Measurements from ENCODE around the gene FANCI. TPM values are rescaled to one million over a fixed set of nuclear protein-coding genes. Genes with fewer than 3 reads are reported as not detected.

The FANCI gene
- total RNA-seq, 1 experiment from 2014 or later = 112 TPM

- Histone ChIP-seq H3K9me2 (ENCODE audit: insufficient read depth) (no peaks in the 10 kb centered on the region), H3K9ac (ENCODE audit: low read length) (no peak overlapping the region), H3K4me1 (ENCODE audit: control insufficient read depth in 1 of 2, insufficient read depth in 2 of 2, low read length in 2 of 2) (peaks cover 17% of the 10 kb centered on the region in 2 experiments), H3K4me3 (replicated peaks in 1 of 2; ENCODE audit: low read depth in 1 of 2, low read length in 2 of 2) (0 out of 4 replicates have a peak overlapping the region, but pooled peaks of 1 of the 2 experiments have one; percentile 10), H3K36me3 (ENCODE audit: control insufficient read depth in 1 of 2, insufficient read depth in 2 of 2, low read length in 2 of 2) (no peaks in the 10 kb centered on the region), H3K27me3 (ENCODE audit: insufficient read depth, low read length) (no peaks in the 10 kb centered on the region), H3K27ac (ENCODE audit: low read depth, low read length) (no peak overlapping the region), H3K9me3 (ENCODE audit: control insufficient read depth in 1 of 2, insufficient read depth in 1 of 2, low read depth in 1 of 2, low read length in 2 of 2) (no peaks in the 10 kb centered on the region), H2AFZ (ENCODE audit: low read depth, low read length, poor library complexity, severe bottlenecking) (no peak overlapping the region), H4K20me1 (ENCODE audit: insufficient read depth) (no peaks in the 10 kb centered on the region), H3K79me2 (ENCODE audit: insufficient read depth, low read length) (no peaks in the 10 kb centered on the region), H3K4me2 (ENCODE audit: low read length) (peak overlapping the region; percentile 59)
- intact Hi-C loops (cut with micrococcal nuclease) = no loop called here
- ChIA-PET RAD21 (ENCODE audit: low non-redundant PET in 1 of 2, low total read pairs in 2 of 2, uncharacterized antibody in 2 of 2, unreplicated experiment in 2 of 2) (interaction anchor here (0.9 to 1.2 kb wide), 2 partner anchors 10 kb away, joined by 3 to 4 read pairs; no protein-coding TSS in a partner anchor), POLR2A (no interaction called here), CTCF (interaction anchor here (2.2 to 5.0 kb wide), 2 partner anchors 10 to 19 kb away, joined by 5 to 30 read pairs; no protein-coding TSS in a partner anchor)
- peak; percentile 52 for ATAC-seq
- no peak for TF ChIP-seq POLR2A (IDR thresholded peaks at IDR 0.05; ENCODE audit: borderline replicate concordance, extremely low read depth, insufficient read depth, insufficient read length)
- no peak for TF ChIP-seq EZH2 (IDR thresholded peaks at IDR 0.05)
- no peak for TF ChIP-seq MAX (IDR thresholded peaks at IDR 0.05)
- TF ChIP-seq TCF7L2 (IDR thresholded peaks at IDR 0.05; ENCODE audit: borderline replicate concordance, extremely low read depth, insufficient read depth, insufficient read length) = peak; percentile 78
- no TSS peak for BruUV-seq (replicated peaks)
- DNase-seq (ENCODE audit: low read depth, low spot score) = no peak
These were observed 46.8 kb upstream of the FANCI start for GRCh38 chr15:89196994-89197393.

- no peak overlapping the region for H3K27ac ChIP-seq (ENCODE audit: low read depth, low read length)
- no peaks in the 10 kb centered on the region for H3K79me2 ChIP-seq (ENCODE audit: insufficient read depth, low read length)
- H3K27me3 ChIP-seq (ENCODE audit: insufficient read depth, low read length) = no peaks in the 10 kb centered on the region
- H3K9me2 ChIP-seq (ENCODE audit: insufficient read depth) = no peaks in the 10 kb centered on the region
- peak; percentile 94 for ATAC-seq
- no peaks in the 10 kb centered on the region for H3K36me3 ChIP-seq (ENCODE audit: control insufficient read depth in 1 of 2, insufficient read depth in 2 of 2, low read length in 2 of 2)
- ChIA-PET CTCF (interaction anchor here (0.9 to 5.0 kb wide), 3 partner anchors 9 to 140 kb away, joined by 3 to 30 read pairs (median 5); no protein-coding TSS in a partner anchor), POLR2A (no interaction called here), RAD21 (ENCODE audit: low non-redundant PET in 1 of 2, low total read pairs in 2 of 2, uncharacterized antibody in 2 of 2, unreplicated experiment in 2 of 2) (interaction anchor here (0.9 to 1.2 kb wide), 2 partner anchors 9 kb away, joined by 3 to 4 read pairs; no protein-coding TSS in a partner anchor)
- BruUV-seq (replicated peaks) = no TSS peak
- no peaks in the 10 kb centered on the region for H4K20me1 ChIP-seq (ENCODE audit: insufficient read depth)
- intact Hi-C loops (cut with micrococcal nuclease) = no loop called here
- no peak overlapping the region for H2AFZ ChIP-seq (ENCODE audit: low read depth, low read length, poor library complexity, severe bottlenecking)
- H3K4me1 ChIP-seq (ENCODE audit: control insufficient read depth in 1 of 2, insufficient read depth in 2 of 2, low read length in 2 of 2) = peaks cover 17% of the 10 kb centered on the region in 2 experiments
- peak overlapping the region; percentile 59 for H3K4me2 ChIP-seq (ENCODE audit: low read length)
- H3K9ac ChIP-seq (ENCODE audit: low read length) = no peak overlapping the region
- H3K9me3 ChIP-seq (ENCODE audit: control insufficient read depth in 1 of 2, insufficient read depth in 1 of 2, low read depth in 1 of 2, low read length in 2 of 2) = no peaks in the 10 kb centered on the region
- peak; percentile 21 for DNase-seq (ENCODE audit: low read depth, low spot score)
- TF ChIP-seq FOSL1 (IDR thresholded peaks at IDR 0.05; ENCODE audit: low read depth) (no peak), RAD21 (IDR thresholded peaks at IDR 0.05; ENCODE audit: low read depth) (no peak), CTCF (IDR thresholded peaks at IDR 0.05 in 2 of 3, conservative IDR thresholded peaks at IDR 0.05 in 1 of 3; ENCODE audit: borderline replicate concordance in 1 of 3, insufficient read depth in 1 of 3, low read depth in 2 of 3, low read length in 2 of 3) (no peak), ZFX (IDR thresholded peaks at IDR 0.05) (no peak), SIN3A (IDR thresholded peaks at IDR 0.05; ENCODE audit: low read depth) (no peak), CEBPB (IDR thresholded peaks at IDR 0.05; ENCODE audit: low read depth) (no peak)
- peak overlapping the region in 1 of 2 experiments; percentile 10; a peak in 1 of 4 replicates for H3K4me3 ChIP-seq (replicated peaks in 1 of 2; ENCODE audit: low read depth in 1 of 2, low read length in 2 of 2)
These were observed 46.2 kb upstream of the FANCI start for GRCh38 chr15:89197503-89197971.
